Measurements from ENCODE around the gene SLC9A1. TPM values are rescaled to one million over a fixed set of nuclear protein-coding genes. Genes with fewer than 3 reads are reported as not detected.

The SLC9A1 gene
- total RNA-seq, 1 experiment from 2014 or later: 22.5 TPM

DNA sequence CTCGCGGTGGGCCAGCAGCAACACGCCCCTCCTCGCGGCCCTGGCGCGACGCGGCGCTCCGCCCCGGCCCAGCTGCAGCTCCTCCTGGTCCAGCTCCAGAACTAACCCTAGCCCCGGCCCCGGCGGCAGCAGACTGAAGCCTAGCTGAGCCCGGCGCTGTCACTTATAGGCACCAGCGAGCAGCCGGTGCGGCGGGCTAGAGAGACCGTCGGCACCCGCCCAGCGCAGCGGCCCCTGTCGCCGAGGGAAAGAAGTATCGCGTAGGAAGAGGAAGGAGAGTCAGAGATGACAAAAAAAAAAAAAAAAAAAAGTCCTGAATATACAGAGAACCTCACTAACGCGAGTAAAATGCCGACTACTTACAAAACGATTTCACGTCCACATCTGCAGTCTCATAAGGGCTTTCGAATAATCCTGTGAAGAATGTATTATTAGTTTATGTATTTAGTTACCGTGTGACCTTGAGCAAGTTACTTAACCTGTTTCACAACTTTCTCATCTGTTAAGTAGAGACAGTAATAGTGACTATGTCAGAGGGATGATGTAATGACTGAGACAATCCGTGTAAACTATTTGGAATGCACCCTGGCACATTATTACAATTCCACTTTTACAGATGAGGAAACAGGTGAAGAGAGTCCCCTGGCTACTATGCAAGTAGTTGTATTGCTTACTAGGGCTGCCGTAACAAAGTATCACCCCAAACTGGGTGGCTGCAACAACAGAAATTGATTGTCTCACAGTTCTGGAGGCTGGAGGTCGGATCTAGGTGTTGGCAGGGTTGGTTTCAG, at the start of gene SLC9A1 (continued):
- TF ChIP-seq, protein P1, sequence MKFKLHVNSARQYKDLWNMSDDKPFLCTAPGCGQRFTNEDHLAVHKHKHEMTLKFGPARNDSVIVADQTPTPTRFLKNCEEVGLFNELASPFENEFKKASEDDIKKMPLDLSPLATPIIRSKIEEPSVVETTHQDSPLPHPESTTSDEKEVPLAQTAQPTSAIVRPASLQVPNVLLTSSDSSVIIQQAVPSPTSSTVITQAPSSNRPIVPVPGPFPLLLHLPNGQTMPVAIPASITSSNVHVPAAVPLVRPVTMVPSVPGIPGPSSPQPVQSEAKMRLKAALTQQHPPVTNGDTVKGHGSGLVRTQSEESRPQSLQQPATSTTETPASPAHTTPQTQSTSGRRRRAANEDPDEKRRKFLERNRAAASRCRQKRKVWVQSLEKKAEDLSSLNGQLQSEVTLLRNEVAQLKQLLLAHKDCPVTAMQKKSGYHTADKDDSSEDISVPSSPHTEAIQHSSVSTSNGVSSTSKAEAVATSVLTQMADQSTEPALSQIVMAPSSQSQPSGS (CRISPR knock-in tag; IDR thresholded peaks at IDR 0.05; ENCODE audit: borderline replicate concordance, low read depth): no peak
- TF ChIP-seq, protein P2, sequence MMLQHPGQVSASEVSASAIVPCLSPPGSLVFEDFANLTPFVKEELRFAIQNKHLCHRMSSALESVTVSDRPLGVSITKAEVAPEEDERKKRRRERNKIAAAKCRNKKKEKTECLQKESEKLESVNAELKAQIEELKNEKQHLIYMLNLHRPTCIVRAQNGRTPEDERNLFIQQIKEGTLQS (CRISPR knock-in tag; conservative IDR thresholded peaks at IDR 0.05): no peak
- TF ChIP-seq NR3C1 (CRISPR knock-in tag; conservative IDR thresholded peaks at IDR 0.05; ENCODE audit: low read depth) (no peak), SMAD4 (CRISPR knock-in tag; IDR thresholded peaks at IDR 0.05) (0 out of 2 replicates have a peak, but pooled peaks have one; percentile 35), MYBL2 (CRISPR knock-in tag; IDR thresholded peaks at IDR 0.05) (peak; percentile 60; the same call in 1 of the 2 replicates), GRHL2 (CRISPR knock-in tag; IDR thresholded peaks at IDR 0.05; ENCODE audit: insufficient replicate concordance, severe bottlenecking) (no peak), EMX1 (CRISPR knock-in tag; IDR thresholded peaks at IDR 0.05) (peak; percentile 86), TEAD1 (CRISPR knock-in tag; IDR thresholded peaks at IDR 0.05) (peak; percentile 91), ETV6 (CRISPR knock-in tag; IDR thresholded peaks at IDR 0.05) (peak; percentile 95), ZNF317 (CRISPR knock-in tag; IDR thresholded peaks at IDR 0.05; ENCODE audit: borderline replicate concordance, low read depth) (no peak), GABPB1 (CRISPR knock-in tag; IDR thresholded peaks at IDR 0.05) (peak; percentile 93), NR2C2 (CRISPR knock-in tag; IDR thresholded peaks at IDR 0.05) (no peak), PRRX2 (CRISPR knock-in tag; IDR thresholded peaks at IDR 0.05) (peak; percentile 75; the same call in 1 of the 2 replicates), CBFB (CRISPR knock-in tag; IDR thresholded peaks at IDR 0.05; ENCODE audit: low read depth) (no peak; the same call in 1 of the 2 replicates), TP53 (CRISPR knock-in tag; IDR thresholded peaks at IDR 0.05) (no peak), GTF2I (CRISPR knock-in tag; conservative IDR thresholded peaks at IDR 0.05) (no peak), ZNF671 (CRISPR knock-in tag; IDR thresholded peaks at IDR 0.05) (peak; percentile 80; the same call in 1 of the 2 replicates), NFATC4 (CRISPR knock-in tag; IDR thresholded peaks at IDR 0.05) (0 out of 2 replicates have a peak, but pooled peaks have one; percentile 62), RELA (CRISPR knock-in tag; IDR thresholded peaks at IDR 0.05; ENCODE audit: borderline replicate concordance) (peak; percentile 55; the same call in 1 of the 2 replicates), ZBTB21 (CRISPR knock-in tag; IDR thresholded peaks at IDR 0.05; ENCODE audit: borderline replicate concordance) (no peak), SMAD3 (CRISPR knock-in tag; IDR thresholded peaks at IDR 0.05; ENCODE audit: borderline replicate concordance) (0 out of 2 replicates have a peak, but pooled peaks have one; percentile 65), ZNF416 (CRISPR knock-in tag; IDR thresholded peaks at IDR 0.05) (peak; percentile 96), TEAD4 (CRISPR knock-in tag; IDR thresholded peaks at IDR 0.05) (no peak), NFYB (CRISPR knock-in tag; conservative IDR thresholded peaks at IDR 0.05; ENCODE audit: low read depth) (no peak)
- TF ChIP-seq, protein P3, sequence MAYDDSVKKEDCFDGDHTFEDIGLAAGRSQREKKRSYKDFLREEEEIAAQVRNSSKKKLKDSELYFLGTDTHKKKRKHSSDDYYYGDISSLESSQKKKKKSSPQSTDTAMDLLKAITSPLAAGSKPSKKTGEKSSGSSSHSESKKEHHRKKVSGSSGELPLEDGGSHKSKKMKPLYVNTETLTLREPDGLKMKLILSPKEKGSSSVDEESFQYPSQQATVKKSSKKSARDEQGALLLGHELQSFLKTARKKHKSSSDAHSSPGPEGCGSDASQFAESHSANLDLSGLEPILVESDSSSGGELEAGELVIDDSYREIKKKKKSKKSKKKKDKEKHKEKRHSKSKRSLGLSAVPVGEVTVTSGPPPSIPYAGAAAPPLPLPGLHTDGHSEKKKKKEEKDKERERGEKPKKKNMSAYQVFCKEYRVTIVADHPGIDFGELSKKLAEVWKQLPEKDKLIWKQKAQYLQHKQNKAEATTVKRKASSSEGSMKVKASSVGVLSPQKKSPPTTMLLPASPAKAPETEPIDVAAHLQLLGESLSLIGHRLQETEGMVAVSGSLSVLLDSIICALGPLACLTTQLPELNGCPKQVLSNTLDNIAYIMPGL (CRISPR knock-in tag; IDR thresholded peaks at IDR 0.05): peak; percentile 79
- TF ChIP-seq, protein P4, sequence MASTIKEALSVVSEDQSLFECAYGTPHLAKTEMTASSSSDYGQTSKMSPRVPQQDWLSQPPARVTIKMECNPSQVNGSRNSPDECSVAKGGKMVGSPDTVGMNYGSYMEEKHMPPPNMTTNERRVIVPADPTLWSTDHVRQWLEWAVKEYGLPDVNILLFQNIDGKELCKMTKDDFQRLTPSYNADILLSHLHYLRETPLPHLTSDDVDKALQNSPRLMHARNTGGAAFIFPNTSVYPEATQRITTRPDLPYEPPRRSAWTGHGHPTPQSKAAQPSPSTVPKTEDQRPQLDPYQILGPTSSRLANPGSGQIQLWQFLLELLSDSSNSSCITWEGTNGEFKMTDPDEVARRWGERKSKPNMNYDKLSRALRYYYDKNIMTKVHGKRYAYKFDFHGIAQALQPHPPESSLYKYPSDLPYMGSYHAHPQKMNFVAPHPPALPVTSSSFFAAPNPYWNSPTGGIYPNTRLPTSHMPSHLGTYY (CRISPR knock-in tag; IDR thresholded peaks at IDR 0.05): no peak
- TF ChIP-seq, protein P5, sequence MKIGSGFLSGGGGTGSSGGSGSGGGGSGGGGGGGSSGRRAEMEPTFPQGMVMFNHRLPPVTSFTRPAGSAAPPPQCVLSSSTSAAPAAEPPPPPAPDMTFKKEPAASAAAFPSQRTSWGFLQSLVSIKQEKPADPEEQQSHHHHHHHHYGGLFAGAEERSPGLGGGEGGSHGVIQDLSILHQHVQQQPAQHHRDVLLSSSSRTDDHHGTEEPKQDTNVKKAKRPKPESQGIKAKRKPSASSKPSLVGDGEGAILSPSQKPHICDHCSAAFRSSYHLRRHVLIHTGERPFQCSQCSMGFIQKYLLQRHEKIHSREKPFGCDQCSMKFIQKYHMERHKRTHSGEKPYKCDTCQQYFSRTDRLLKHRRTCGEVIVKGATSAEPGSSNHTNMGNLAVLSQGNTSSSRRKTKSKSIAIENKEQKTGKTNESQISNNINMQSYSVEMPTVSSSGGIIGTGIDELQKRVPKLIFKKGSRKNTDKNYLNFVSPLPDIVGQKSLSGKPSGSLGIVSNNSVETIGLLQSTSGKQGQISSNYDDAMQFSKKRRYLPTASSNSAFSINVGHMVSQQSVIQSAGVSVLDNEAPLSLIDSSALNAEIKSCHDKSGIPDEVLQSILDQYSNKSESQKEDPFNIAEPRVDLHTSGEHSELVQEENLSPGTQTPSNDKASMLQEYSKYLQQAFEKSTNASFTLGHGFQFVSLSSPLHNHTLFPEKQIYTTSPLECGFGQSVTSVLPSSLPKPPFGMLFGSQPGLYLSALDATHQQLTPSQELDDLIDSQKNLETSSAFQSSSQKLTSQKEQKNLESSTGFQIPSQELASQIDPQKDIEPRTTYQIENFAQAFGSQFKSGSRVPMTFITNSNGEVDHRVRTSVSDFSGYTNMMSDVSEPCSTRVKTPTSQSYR (CRISPR knock-in tag; IDR thresholded peaks at IDR 0.05): no peak
- TF ChIP-seq, protein P6, sequence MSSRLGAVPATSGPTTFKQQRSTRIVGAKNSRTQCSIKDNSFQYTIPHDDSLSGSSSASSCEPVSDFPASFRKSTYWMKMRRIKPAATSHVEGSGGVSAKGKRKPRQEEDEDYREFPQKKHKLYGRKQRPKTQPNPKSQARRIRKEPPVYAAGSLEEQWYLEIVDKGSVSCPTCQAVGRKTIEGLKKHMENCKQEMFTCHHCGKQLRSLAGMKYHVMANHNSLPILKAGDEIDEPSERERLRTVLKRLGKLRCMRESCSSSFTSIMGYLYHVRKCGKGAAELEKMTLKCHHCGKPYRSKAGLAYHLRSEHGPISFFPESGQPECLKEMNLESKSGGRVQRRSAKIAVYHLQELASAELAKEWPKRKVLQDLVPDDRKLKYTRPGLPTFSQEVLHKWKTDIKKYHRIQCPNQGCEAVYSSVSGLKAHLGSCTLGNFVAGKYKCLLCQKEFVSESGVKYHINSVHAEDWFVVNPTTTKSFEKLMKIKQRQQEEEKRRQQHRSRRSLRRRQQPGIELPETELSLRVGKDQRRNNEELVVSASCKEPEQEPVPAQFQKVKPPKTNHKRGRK (CRISPR knock-in tag; IDR thresholded peaks at IDR 0.05; ENCODE audit: borderline replicate concordance): no peak
- TF ChIP-seq, protein P7, sequence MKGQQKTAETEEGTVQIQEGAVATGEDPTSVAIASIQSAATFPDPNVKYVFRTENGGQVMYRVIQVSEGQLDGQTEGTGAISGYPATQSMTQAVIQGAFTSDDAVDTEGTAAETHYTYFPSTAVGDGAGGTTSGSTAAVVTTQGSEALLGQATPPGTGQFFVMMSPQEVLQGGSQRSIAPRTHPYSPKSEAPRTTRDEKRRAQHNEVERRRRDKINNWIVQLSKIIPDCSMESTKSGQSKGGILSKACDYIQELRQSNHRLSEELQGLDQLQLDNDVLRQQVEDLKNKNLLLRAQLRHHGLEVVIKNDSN (CRISPR knock-in tag; IDR thresholded peaks at IDR 0.05): peak; percentile 52; the same call in 1 of the 2 replicates
